ENCODE measurements around the gene ZNF80.

Gene ZNF80

DNA sequence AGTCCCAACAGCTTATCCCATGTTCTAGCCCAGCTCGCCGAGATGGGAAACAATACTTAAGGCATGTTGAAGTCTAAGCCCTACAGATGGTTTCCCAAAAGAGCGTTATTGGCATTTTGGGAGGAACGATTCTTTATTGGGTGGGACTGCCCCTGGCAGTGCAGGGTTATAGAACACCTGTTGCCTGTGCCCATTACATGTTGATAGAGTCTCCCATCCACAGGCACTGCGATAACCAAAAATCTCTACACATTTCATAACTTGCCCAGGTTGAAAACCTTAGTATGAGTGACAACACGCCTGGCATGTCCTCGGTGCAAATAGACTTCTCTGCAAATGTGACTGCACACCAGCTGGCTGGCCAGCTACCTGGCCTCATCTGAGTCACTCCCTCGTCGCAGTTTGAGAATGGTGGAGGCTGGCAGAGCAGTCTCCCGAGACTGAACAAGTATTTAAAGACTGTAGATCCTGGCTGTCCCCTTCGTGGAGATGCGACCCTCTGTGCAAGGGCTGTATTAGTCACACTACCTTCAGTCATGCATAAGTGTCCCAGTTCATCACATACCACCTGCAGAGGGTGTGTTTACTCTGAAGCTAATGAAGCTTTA is 18.7 kb downstream of the ZNF80 start:
- DNase-seq: no peak

DNA sequence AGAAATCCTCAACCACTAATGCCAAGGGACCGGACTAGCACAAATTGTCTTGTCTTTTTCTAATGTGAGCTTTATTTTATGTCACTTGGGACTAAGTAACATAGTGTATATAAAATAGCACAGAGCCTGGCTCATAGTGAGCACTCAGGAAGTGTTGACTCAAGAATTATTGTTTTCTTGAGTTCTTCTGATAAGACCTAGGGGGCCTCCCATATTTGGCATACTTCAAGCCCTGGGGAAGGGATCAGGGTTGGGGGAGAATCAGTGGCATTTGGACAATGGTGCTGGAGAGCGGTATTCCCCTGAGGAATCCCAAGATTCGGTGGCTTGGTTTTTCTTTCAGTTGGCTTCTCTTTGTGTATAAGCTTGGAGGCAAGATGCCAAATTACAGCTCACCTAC is 19.4 kb downstream of the ZNF80 start:
- DNase-seq: no peak

DNA sequence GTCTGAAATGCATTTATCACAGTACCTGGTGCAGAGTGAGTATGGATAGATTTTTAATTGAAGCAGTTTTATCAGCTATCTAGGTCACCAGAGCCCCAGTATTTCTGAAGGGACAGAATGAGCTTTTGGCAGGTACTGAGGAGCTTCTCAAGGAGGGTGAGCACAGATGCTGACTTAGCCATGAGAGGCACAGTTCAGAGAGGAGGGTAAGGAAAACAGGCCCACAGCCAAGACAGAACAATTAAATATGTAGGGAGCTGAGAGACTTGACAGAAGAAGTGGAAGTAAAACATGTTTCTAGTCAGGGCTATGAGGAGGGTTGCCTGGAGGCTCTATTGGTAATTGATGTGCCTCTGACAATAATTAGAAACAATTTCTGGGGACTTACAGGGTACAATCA is 20.1 kb downstream of the ZNF80 start:
- no peak for DNase-seq

DNA sequence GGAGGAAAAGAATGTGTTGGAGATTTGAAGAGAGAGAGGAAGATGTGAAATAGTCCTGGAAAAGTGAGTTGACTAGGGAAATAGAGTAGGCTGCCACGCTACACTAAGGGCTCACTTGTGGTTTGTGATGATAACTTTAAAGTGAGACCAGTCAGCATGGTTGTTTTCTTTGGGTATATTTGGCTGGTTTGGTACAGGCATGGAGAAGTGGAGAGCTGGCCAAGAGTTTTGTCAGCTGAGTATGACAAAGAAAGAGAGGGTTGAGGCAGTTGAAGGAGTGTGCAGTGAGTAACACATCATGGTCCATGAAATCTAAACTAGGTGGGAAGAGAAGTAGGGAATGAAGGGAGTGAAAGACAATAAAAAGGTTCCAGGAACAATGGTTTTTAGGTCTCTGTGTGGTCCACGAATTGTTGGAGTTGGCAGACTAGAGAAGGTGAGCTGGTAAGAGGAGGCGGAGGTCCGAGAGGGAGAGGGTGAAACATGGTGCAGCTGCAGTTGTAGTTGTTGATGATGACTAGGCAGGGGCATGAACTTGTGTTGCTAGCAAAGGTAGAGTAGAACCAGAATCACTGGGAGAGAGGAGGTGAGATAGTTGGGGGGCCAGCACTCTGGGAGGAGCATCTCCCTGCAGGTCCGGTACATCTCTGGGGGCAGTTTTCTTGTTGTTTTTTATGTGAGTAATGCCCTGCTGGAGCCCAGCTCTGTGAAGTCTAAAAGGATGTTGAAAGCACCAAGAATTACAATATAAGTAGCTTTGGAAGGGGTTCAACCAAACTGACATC is 21.0 kb downstream of the ZNF80 start:
- no peak for DNase-seq

DNA sequence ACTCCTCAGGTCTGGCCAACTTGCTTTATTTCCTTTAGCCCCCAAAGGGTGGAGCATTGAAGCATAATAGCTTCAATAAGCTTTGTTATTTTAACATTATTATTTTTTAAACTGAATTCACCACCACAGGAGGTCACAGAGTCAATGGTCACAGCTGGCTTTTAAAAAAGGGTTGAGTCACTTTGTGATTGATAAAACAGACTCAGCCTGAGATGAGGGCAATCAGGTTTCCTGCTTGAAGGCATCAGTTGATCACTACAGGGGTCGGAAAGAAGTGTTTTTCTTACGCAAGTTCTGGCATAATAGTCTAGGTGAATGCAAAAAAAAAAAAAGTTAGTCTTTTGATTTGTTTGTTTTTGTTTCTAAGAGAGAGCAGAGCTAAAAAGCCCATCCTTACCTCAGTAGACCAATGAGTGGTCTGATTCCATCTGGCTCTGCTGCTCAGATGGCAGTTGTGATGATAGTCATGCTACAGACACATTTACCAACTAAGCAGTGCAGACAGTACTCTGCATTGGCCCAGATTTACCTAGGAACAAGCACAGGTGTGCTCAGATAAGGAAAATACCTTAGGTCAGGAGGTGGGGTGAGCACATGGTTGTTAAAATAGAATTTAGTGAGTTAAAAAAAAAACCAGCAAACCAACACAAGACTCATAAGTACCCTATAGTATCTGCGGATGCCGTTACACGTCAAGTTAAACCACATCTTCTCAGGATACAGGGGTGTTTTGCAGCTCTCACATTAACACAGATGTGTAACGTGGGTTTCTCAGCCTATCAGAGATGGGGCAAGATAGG is 22.6 kb downstream of the ZNF80 start:
- DNase-seq: no peak

DNA sequence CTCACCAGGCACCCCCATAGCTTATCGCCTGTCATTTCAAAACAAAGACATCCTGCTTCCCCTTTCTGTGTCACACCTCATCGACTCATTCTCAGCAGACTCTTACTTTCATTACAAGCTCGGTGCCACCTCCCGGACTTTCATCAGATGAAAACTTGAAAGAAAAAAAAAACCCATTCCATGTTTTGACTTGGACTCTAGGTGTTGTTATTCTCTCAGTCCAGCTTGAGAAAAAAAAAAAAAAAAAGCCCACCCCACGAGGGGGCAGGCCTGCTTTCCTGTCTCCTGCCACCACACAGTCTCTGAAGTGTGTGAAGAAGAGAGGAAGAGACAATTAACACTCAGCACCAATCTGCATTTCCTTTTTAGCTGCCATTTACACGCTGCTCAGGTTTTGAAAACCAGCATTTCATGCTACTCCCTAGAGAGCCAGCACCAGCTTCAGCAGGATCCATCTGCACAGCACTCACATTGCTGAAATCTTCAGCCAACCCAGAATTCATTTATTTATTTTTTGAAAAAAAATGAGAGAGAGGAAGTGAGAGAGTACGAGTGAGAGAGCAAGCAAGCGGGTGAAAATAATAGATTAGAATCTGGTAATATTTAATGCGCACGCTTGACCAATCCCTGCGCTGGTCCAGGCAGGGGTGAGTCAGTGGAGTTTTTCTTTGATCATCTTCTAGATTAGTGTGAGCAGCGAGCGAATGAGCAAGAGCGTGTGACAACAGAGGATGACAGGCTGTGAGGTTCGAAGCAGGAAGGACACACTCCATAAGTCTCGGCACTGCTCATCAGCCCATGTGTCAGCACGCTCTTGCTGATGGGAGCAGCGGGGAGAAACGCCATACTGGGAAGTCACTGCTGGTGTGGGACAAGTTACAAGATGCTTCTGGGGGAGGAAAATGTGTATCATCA is 23.5 kb downstream of the ZNF80 start:
- DNase-seq: peak; percentile 29 to 40 (median 32)

DNA sequence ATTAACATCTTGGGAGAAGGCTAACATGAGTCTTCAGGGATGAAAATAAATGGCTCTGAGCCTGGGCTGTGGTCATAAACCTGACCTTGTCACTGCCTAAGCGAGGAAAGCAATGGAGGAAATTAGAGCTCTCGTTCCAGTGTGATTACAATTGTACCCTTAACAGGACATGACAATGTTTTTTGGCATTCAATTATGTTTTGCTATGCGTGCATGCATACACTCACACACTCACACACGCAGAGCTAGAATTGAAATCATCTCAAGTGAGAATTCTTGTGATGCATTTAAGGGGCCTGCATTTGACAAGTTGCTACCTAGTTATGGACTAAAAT is 24.1 kb downstream of the ZNF80 start:
- DNase-seq: no peak

DNA sequence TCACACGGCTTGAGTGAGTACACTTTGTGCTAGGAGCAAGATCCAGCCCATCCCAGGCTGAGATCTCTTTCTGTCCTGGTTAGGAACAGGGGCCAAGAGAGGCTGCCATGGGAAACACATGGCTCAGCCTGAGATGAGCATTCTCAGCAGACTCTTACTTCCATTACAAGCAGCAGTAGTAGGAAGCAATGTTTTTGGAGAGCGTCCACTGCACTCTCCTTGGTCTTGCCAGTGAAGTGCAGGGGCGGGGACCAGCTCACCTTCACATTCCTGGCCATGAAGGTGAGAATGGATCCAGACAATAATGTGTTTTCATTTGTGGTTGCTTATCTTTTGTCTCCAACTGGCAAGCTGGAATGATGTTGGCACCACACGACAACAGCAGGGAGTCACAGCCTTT is 24.7 kb downstream of the ZNF80 start:
- DNase-seq: no peak

DNA sequence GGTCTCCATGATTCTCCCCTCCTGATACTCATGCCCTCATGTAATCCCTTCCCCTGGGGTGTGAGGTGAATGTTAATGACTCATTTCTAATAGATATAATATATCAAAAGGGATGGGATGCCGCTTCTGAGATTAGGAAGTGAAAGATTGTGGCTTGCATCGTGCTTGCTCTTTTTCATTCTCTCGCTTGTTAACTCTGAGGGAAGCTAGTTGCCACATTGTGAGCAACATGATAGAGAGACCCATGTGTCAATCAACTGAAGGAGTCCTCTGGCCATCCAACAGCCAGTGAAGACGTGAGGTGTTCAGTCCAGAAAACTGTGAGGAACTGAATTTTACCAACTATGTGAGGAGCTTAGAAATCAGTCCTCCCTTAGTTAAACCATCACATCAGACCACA is 29.6 kb downstream of the ZNF80 start:
- no peak for DNase-seq

DNA sequence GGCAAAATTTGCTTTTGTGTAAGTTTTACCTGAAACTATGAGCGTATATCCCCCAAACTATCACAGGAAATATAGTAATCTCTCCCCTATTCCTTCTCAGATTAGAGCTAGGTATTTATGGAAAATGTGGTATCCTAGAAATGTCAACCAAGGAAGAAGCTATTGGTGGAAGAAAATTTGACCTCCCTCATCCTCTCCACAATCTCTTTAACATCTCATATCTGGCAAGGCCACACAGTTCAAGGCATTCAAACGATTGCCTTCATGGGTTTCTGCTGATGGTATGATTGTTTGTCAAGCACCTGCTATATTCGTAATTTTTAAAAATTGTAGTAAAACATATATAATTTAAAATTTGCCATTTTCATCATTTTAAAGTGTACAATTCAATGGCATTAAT is 31.0 kb downstream of the ZNF80 start:
- no peak for DNase-seq

DNA sequence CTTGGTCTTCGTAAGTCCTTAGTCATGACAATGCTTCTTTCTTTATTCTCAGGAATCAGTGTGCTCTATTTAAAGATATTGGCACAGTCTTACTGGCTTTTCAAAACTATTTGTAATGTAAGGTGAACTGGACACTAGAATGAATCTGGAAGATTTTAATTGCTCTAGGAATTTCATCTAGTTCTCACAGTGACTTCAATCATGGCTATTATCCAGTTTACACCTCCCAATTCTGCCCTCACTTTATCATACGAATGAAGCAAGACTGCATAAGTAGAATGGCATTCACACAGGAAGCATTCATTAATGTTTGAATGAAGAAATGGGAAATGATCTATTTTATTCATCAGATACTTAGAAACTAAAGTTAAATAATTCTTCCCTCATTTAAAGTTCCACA is 31.8 kb downstream of the ZNF80 start:
- no peak for DNase-seq

DNA sequence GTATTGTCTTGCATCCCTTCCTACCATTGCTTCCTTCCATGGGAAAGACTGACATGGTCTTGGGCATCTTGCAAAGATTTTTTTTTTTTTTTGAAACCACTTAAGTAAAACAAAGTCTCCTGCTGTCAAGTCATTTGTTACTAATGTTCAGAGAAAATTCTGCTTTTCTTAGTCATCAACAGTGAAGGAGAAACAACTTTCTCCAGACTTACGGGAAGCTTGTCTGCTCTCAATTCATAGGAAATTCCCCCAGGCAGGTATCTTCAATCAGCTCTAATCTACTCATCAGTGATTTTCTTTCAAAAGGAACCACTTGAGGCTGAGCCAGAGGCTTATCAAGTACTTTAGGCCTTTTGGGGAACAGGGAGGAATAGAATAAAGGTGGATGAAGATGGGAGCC is 42.6 kb downstream of the ZNF80 start:
- no peak for DNase-seq

DNA sequence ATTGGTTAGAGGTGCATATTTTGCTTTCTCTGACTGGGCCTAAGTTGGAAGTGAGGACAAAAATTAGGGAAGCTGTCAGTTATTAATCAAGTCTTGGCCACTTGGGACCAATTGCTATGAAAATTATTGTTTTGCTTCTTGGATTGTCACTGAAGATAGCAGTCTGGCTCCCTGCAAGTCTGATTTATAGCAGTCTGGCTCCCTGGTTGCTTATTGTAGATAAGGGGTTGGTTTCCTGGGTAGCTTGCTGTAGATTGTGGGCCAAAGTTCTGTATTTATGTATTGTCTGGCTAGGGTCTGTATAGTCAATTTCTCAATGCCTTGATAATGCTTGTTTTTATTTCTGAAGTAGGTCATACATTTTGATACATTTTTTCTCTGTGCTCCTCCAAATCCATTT is 45.2 kb downstream of the ZNF80 start:
- DNase-seq: no peak

DNA sequence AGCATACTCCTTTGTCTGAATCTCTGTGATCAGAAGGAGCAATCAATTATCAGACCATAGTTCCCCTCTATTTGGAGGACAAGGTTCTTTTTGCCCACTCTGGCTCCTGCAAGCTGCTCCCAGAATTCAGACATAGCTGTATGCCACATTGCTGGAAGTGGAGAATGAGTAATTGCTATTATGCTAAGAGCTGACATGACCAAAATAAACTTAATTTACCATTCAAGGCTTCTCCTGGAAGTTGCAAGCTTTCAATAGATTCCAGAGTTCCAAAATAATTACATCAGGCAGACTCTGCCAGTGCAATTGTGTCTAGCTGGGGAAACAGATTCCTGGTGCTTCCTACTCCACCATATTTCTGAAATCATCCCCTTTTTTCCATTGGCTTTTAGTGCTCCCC is 50.9 kb downstream of the ZNF80 start:
- no peak for DNase-seq
